B cell (primary cell): ENCODE data around the gene CUEDC2.

ENCODE experiments used
- EZH2 ChIP-seq: IDR thresholded peaks from 2 replicates; pipeline ENCODE4 v1.6.1; 2012; ENCODE audit warnings: borderline replicate concordance, low read depth, mild to moderate bottlenecking, moderate library complexity, low read length; ENCODE audit not compliant: insufficient read depth, poor library complexity, severe bottlenecking
- TF ChIP-seq, protein P1 (sequence below): fragments of 200-600 bp; IDR thresholded peaks from one replicate; pipeline ENCODE4 v1.8.0; 2022; ENCODE audit warnings: antibody characterized with exemption, mild to moderate bottlenecking

DNA sequence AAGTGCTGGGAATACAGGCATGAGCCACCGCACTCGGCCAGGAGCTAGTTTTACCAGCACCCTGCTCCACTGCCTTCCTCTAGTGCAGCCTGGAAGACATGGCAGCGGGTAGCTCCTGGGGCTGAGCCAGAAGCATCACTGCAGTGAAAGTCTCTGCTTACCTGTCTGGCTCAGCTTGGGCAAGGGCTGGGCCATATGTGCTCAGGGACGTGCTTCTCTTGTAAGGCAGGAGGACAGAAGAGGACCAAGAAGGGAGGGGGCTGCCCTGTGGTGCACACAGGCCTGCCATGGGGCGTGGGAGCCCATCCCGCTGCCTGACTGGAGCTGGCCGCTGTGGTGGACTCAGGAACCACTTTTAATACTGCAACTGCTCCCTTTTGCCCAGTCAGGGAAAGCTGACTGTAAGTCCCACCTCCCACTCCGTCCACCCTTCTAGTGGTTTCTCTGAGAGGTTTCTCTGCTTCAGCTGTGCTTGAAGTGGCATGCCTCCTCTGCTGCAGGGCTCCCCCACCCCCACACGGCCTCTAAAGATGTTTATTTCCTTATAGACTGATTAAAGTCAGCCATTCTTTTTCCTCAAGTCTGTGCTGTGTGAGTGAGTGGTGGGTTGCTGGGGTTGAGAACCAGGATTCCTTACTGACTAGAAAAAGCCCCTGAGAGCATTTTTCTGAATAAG is 44.2 kb upstream of the CUEDC2 start:
- TF ChIP-seq, protein P1, sequence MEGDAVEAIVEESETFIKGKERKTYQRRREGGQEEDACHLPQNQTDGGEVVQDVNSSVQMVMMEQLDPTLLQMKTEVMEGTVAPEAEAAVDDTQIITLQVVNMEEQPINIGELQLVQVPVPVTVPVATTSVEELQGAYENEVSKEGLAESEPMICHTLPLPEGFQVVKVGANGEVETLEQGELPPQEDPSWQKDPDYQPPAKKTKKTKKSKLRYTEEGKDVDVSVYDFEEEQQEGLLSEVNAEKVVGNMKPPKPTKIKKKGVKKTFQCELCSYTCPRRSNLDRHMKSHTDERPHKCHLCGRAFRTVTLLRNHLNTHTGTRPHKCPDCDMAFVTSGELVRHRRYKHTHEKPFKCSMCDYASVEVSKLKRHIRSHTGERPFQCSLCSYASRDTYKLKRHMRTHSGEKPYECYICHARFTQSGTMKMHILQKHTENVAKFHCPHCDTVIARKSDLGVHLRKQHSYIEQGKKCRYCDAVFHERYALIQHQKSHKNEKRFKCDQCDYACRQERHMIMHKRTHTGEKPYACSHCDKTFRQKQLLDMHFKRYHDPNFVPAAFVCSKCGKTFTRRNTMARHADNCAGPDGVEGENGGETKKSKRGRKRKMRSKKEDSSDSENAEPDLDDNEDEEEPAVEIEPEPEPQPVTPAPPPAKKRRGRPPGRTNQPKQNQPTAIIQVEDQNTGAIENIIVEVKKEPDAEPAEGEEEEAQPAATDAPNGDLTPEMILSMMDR, result no peak
- TF ChIP-seq EZH2, result no peak
